Ishikawa (cell line): Measurements from ENCODE around the gene PDE2A.

ENCODE experiments used
- EP300 ChIP-seq: IDR thresholded peaks from 2 replicates; pipeline ENCODE4 v1.6.1; 2012; ENCODE audit warnings: borderline replicate concordance
- REST ChIP-seq: IDR thresholded peaks from 2 replicates; pipeline ENCODE4 v1.6.1; 2012; ENCODE audit warnings: low read depth, mild to moderate bottlenecking

GRCh38 chr11:72706579-72706978 lies 32.4 kb upstream of the PDE2A start:
- TF ChIP-seq EP300 (no peak), REST (no peak)
